ENCODE results near the gene KCNMB2.

DNA sequence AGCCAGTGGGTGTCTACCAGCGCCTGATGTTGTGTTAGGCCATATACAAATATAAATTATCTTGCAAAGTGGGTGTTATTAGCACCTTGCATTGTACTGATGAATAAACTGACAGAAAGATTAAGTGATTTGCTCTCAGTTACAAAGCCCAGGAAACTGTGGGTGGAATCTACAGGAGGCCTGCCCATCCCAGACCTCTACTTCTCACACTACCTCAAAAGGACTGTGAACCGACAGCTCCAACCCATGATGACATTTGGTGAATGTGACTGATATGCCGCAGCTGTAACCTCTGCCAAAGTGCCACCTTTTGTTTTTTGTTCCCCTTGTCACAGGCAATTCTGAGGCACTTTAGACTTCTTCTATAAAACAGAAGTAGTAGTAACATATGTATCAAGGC is 43.7 kb upstream of the KCNMB2 start:
- TF ChIP-seq YY1 (IDR thresholded peaks at IDR 0.05; ENCODE audit: insufficient read depth, insufficient read length), result no peak
- TF ChIP-seq SUZ12 (IDR thresholded peaks at IDR 0.05; ENCODE audit: extremely low read depth, insufficient read depth, insufficient read length), result no peak

All from NT2/D1 (cell line).